ENCODE results near the gene SULT1A1.

- TF ChIP-seq CTCF (conservative IDR thresholded peaks at IDR 0.05; ENCODE audit: low read length), result no peak
- no peak for TF ChIP-seq EZH2phosphoT487 (IDR thresholded peaks at IDR 0.05; ENCODE audit: borderline replicate concordance, low read depth, low read length)
Measured at GRCh38 chr16:28607116-28607623, 2.7 kb downstream of the SULT1A1 start.
